ENCODE measurements around the gene SIRT7. TPM values are rescaled to one million over a fixed set of nuclear protein-coding genes. Genes with fewer than 3 reads are reported as not detected.
"Not testable (repeated sequence)": the region's sequence is repeated elsewhere in the genome, so short reads cannot be mapped to it uniquely, and the experiment has no call there.

Gene SIRT7
- polyA plus RNA-seq, 4 donors = 25.9 to 129 (median 60.4) TPM

DNA sequence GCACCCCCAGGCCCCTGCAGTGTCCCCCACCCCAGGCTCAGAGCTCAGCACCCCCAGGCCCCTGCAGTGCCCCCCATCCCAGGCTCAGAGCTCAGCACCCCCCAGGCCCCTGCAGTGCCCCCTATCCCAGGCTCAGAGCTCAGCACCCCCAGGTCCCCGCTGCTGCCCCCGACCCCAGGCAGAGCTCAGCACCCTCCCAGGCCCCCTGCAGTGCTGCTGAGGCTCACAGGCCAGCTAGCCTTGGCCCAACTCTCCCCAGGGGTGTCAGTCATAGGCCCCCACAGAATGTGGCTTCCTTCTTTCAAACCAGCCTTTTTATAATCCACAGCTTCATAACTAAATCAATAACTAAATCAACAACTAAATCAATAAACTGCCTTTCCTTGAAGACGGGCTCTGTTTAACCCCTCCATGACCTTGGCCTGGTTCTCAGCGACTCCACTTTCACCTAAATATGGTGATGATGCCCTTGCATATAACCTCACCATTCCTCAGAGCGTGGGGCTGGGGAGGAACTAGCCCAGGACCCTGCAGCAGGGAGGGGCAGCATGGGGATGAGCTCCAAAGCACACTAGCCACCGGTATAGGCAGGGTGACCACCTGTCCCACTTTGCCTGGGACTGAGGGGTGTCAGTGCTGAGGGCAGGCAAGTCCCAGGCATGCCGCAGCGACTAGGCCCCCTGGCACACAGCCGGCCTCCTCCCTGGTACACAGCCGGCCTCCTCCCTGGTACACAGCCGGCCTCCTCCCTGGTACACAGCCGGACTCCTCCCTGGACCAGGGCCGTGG is 38.0 kb upstream of the SIRT7 start:
- no peak for DNase-seq
- H3K9me3 ChIP-seq (ENCODE audit: control insufficient read depth in 2 of 2, insufficient read depth in 1 of 2, low read depth in 1 of 2, low read length in 1 of 2) = no peaks in the 10 kb centered on the region
- FAIRE-seq = no peak

DNA sequence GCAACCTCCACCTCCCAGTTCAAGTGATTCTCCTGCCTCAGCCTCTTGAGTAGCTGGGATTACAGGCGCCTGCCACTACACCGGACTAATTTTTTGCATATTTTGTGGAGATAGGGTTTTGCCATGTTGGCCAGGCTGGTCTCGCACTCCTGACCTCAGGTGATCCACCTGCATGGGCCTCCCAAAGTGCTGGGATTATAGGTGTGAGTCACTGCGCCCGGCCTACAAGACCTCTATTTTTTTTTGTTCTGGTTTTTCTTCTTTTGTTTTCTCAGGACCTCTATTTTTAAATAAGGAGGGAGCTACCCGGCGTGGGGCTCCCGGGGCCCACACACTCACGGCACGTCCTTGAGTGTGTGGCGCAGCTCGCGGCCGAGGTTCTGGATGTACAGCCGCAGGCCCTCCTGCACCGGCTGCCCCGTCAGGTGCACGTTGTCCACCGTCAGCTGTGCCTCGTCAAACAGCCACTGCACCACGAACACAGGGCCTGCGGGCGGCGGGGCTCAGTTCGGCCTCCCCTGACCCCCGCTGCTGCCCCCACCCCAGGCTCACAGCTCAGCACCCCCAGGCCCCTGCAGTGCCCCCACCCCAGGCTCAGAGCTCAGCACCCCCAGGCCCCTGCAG is 37.2 kb upstream of the SIRT7 start:
- H3K27ac ChIP-seq (ENCODE audit: low read depth in 1 of 3, low read length in 2 of 3) = no peak overlapping the region
- DNase-seq = no peak
- peaks cover 2 to 27% (median 6%) of the 10 kb centered on the region in 3 donors for H3K27me3 ChIP-seq (ENCODE audit: control insufficient read depth in 3 of 3, insufficient read depth in 3 of 3, low read length in 3 of 3)
- 90 to 95% (median 95%) methylated on average over 25 to 26 of the region's 26 CpGs for WGBS, 3 donors
- H3K9me3 ChIP-seq (ENCODE audit: control insufficient read depth in 2 of 2, insufficient read depth in 1 of 2, low read depth in 1 of 2, low read length in 1 of 2) = no peaks in the 10 kb centered on the region
- no peak for FAIRE-seq
- H3K4me1 ChIP-seq (ENCODE audit: control insufficient read depth in 3 of 3, insufficient read depth in 2 of 3, low read depth in 1 of 3, low read length in 2 of 3) = no peaks in the 10 kb centered on the region
- no peak overlapping the region for H3K4me3 ChIP-seq (ENCODE audit: low read depth in 1 of 3, low read length in 3 of 3)
- peaks cover 0 to 4% (median 0%) of the 10 kb centered on the region in 3 donors for H3K36me3 ChIP-seq (ENCODE audit: control insufficient read depth in 3 of 3, insufficient read depth in 2 of 3, low read depth in 1 of 3, low read length in 3 of 3)

More for the DNA sequence above, 38.0 kb upstream of the SIRT7 start:
- 81 to 86% (median 85%) methylated on average over 12 to 13 of the region's 13 CpGs for whole genome bisulfite sequencing, 3 donors
- H3K27me3 ChIP-seq (ENCODE audit: control insufficient read depth in 3 of 3, insufficient read depth in 3 of 3, low read length in 3 of 3) = peaks cover 6 to 32% (median 9%) of the 10 kb centered on the region in 3 donors
- no peak overlapping the region for H3K27ac ChIP-seq (ENCODE audit: low read depth in 1 of 3, low read length in 2 of 3)
- peaks cover 0 to 4% (median 0%) of the 10 kb centered on the region in 3 donors for H3K36me3 ChIP-seq (ENCODE audit: control insufficient read depth in 3 of 3, insufficient read depth in 2 of 3, low read depth in 1 of 3, low read length in 3 of 3)
- H3K4me1 ChIP-seq (ENCODE audit: control insufficient read depth in 3 of 3, insufficient read depth in 2 of 3, low read depth in 1 of 3, low read length in 2 of 3) = no peaks in the 10 kb centered on the region
- no peak overlapping the region for H3K4me3 ChIP-seq (ENCODE audit: low read depth in 1 of 3, low read length in 3 of 3)

DNA sequence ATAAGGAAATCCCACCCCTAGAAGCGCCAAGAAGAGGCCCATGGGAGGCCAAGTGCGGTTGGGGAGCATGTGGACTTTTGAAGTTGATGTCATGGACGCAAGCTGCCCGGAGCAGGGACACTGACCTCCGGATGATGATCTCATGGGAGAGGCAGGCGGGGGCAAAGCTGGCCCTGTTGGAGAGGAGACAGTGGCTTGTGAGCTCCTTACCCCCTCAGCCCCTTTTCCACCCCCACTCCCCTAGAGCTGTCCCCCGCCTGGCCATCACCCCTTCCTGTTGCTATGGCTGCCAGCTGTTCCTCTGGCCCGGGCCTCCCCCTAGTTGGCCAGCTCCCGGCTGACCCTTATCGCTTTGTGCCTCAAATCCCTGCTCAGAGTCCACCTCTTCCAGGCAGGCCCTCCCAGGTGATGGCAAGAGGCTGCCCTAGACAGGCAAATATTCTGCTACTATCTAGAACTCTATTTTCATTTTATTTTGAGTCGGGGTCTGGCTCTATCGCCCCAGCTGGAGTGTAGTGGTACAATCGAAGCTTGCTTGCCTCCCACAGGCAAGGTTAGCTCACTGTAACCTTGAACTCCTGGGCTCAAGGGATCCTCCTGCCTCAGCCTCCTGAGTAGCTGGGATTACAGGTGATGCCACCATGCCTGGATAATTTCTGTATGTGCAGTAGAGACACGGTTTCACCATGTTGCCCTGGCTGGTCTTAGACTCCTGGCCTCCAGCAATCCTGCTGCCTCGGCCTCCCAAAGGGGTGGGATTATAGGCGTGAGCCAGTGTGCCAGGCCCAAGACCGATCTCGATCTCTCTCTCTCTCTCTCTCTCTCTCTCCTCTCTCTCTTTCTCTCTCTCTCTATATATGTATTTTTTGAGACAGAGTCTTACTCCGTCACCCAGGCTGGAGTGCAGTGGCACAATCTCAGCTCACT is 36.4 kb upstream of the SIRT7 start:
- no peak for FAIRE-seq
- no peaks in the 10 kb centered on the region for H3K9me3 ChIP-seq (ENCODE audit: control insufficient read depth in 2 of 2, insufficient read depth in 1 of 2, low read depth in 1 of 2, low read length in 1 of 2)
- no peaks in the 10 kb centered on the region for H3K4me1 ChIP-seq (ENCODE audit: control insufficient read depth in 3 of 3, insufficient read depth in 2 of 3, low read depth in 1 of 3, low read length in 2 of 3)
- no peak overlapping the region for H3K4me3 ChIP-seq (ENCODE audit: low read depth in 1 of 3, low read length in 3 of 3)
- H3K27me3 ChIP-seq (ENCODE audit: control insufficient read depth in 3 of 3, insufficient read depth in 3 of 3, low read length in 3 of 3) = peaks cover 2 to 24% (median 6%) of the 10 kb centered on the region in 3 donors
- H3K36me3 ChIP-seq (ENCODE audit: control insufficient read depth in 3 of 3, insufficient read depth in 2 of 3, low read depth in 1 of 3, low read length in 3 of 3) = peaks cover 0 to 4% (median 0%) of the 10 kb centered on the region in 3 donors
- DNase-seq = no peak
- no peak overlapping the region for H3K27ac ChIP-seq (ENCODE audit: low read depth in 1 of 3, low read length in 2 of 3)
- WGBS, 3 donors = 84 to 87% (median 87%) methylated on average over 19 of the region's 19 CpGs

DNA sequence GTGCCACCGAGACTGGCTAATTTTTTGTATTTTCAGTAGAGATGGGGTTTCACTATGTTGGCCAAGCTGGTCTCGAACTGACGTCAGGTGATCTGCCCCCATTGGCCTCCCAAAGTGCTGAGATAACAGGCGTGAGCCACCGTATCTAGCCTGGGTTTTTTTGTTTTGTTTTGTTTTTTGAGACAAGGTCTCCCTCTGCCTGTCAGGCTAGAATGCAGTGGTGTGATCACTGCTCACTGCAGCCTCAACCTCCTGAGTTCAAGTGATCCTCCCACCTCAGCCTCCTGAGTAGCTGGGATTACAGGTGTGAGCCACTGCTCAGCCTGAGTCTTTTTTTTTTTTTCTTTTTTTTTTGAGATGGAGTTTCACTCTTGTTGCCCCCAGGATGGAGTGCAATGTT is 35.5 kb upstream of the SIRT7 start:
- FAIRE-seq = not testable (repeated sequence)
- H3K27me3 ChIP-seq (ENCODE audit: control insufficient read depth in 3 of 3, insufficient read depth in 3 of 3, low read length in 3 of 3) = peaks cover under 1 to 14% (median 2%) of the 10 kb centered on the region in 3 donors
- 61 to 77% (median 67%) methylated on average over 5 of the region's 5 CpGs for WGBS, 3 donors

DNA sequence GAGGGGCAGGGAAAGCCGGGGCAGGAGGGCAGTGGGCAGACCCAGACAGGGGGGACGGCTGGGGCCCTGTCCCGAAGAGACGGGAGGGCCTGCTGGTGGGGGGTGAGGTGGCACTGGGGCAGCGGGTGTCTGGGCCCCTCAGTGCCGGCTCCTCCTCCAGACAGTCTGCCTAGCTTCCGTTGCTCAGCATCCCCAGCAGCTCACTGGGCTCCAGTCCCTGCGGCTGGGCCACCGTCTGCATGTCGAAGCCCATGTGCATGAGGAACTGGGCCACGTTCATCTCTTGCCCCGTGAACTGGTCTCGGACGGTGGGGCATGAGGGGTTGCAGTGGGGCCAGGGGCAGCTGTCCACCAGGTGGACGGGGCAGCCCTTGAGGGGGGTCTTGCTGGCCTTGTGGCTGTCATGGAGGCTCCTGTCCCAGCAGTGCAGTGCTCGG is 34.8 kb upstream of the SIRT7 start:
- Histone ChIP-seq H3K9me3 (ENCODE audit: control insufficient read depth in 2 of 2, insufficient read depth in 1 of 2, low read depth in 1 of 2, low read length in 1 of 2) (no peaks in the 10 kb centered on the region), H3K4me1 (ENCODE audit: control insufficient read depth in 3 of 3, insufficient read depth in 2 of 3, low read depth in 1 of 3, low read length in 2 of 3) (no peaks in the 10 kb centered on the region), H3K36me3 (ENCODE audit: control insufficient read depth in 3 of 3, insufficient read depth in 2 of 3, low read depth in 1 of 3, low read length in 3 of 3) (peaks cover 0 to 4% (median 0%) of the 10 kb centered on the region in 3 donors), H3K27ac (ENCODE audit: low read depth in 1 of 3, low read length in 2 of 3) (no peak overlapping the region), H3K27me3 (ENCODE audit: control insufficient read depth in 3 of 3, insufficient read depth in 3 of 3, low read length in 3 of 3) (peaks cover 0 to 8% (median 2%) of the 10 kb centered on the region in 3 donors), H3K4me3 (ENCODE audit: low read depth in 1 of 3, low read length in 3 of 3) (no peak overlapping the region)
- DNase-seq (no peak), FAIRE-seq (no peak)
- 74 to 88% (median 87%) methylated on average over 13 to 16 of the region's 16 CpGs for WGBS, 3 donors

More for the DNA sequence above, 35.5 kb upstream of the SIRT7 start:
- not testable (repeated sequence) for DNase-seq; H3K4me1 ChIP-seq (ENCODE audit: control insufficient read depth in 3 of 3, insufficient read depth in 2 of 3, low read depth in 1 of 3, low read length in 2 of 3); H3K36me3 ChIP-seq (ENCODE audit: control insufficient read depth in 3 of 3, insufficient read depth in 2 of 3, low read depth in 1 of 3, low read length in 3 of 3); H3K4me3 ChIP-seq (ENCODE audit: low read depth in 1 of 3, low read length in 3 of 3); H3K9me3 ChIP-seq (ENCODE audit: control insufficient read depth in 2 of 2, insufficient read depth in 1 of 2, low read depth in 1 of 2, low read length in 1 of 2); H3K27ac ChIP-seq (ENCODE audit: low read depth in 1 of 3, low read length in 2 of 3)

DNA sequence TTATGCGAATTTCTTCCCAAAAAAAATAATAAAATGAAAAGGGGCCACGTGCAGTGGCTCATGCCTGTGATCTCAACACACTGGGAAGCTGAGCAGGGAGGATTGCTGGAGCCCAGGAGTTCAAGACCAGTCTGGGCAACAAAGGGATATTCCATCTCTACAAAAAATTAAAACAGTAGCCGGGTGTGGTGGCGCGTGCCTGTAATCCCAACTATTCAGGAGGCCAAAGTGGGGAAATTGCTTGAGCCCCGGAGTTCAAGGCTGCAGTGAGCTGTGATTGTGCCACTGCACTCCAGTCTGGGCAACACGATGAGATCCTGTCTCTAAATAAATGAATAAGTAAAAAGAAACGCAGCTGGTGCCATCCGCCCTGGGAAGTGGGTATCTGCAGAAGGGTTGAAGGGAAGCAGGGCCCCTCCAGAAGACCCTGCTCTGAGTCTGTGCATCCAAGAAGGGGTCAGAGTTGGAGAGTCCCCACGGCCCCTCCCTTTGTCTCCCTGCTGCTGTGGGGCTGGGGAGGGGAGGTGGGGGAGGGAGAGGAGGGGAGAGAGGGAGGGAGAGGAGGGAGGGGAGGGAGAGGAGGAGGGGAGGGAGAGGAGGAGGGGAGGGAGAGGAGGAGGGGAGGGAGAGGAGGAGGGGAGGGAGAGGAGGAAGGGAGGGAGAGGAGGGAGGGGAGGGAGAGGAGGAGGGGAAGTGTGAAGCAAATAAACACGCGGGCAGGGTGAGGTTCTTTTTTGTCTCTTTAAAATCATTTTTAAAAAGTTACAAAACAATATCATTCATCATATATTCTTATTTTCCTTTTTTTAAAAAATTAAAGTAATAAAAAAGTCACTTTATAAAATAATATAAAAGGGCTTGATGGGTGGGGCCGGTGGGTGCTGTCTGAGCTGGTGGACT is 34.1 kb upstream of the SIRT7 start:
- 53 to 58% (median 54%) methylated on average over 12 to 13 of the region's 13 CpGs for WGBS, 3 donors
- Histone ChIP-seq H3K4me3 (ENCODE audit: low read depth in 1 of 3, low read length in 3 of 3) (no peak overlapping the region), H3K36me3 (ENCODE audit: control insufficient read depth in 3 of 3, insufficient read depth in 2 of 3, low read depth in 1 of 3, low read length in 3 of 3) (peaks cover 0 to 4% (median 0%) of the 10 kb centered on the region in 3 donors), H3K4me1 (ENCODE audit: control insufficient read depth in 3 of 3, insufficient read depth in 2 of 3, low read depth in 1 of 3, low read length in 2 of 3) (no peaks in the 10 kb centered on the region), H3K27me3 (ENCODE audit: control insufficient read depth in 3 of 3, insufficient read depth in 3 of 3, low read length in 3 of 3) (peaks cover 0 to 2% (median 0%) of the 10 kb centered on the region in 3 donors), H3K27ac (ENCODE audit: low read depth in 1 of 3, low read length in 2 of 3) (no peak overlapping the region), H3K9me3 (ENCODE audit: control insufficient read depth in 2 of 2, insufficient read depth in 1 of 2, low read depth in 1 of 2, low read length in 1 of 2) (no peaks in the 10 kb centered on the region)
- DNase-seq = no peak
- FAIRE-seq = no peak

DNA sequence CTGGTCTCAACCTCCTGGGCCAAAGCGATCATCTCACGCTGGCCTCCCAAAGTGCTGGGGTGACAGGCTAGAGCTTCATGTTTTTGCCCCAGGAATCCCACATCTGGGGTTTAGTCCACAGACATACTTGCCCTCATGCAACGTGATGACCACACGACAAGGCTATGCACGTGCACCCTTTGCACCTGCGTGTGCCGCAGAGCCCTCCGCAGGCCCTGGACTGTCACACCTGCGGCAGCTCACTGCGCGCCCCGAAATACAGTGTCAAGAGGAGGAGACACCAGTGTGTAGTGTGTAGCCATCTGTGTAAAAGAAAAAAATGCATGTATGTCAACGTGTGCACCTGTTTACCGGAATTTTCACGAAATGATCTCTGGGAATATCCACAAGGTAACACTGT is 32.5 kb upstream of the SIRT7 start:
- FAIRE-seq = no peak
- H3K27me3 ChIP-seq (ENCODE audit: control insufficient read depth in 3 of 3, insufficient read depth in 3 of 3, low read length in 3 of 3) = no peaks in the 10 kb centered on the region
- WGBS, 3 donors = 85 to 86% (median 85%) methylated on average over 15 of the region's 15 CpGs
- no peak overlapping the region for H3K27ac ChIP-seq (ENCODE audit: low read depth in 1 of 3, low read length in 2 of 3)
- H3K4me3 ChIP-seq (ENCODE audit: low read depth in 1 of 3, low read length in 3 of 3) = no peak overlapping the region
- H3K36me3 ChIP-seq (ENCODE audit: control insufficient read depth in 3 of 3, insufficient read depth in 2 of 3, low read depth in 1 of 3, low read length in 3 of 3) = peaks cover 0 to 4% (median 0%) of the 10 kb centered on the region in 3 donors
- no peak for DNase-seq
- no peaks in the 10 kb centered on the region for H3K9me3 ChIP-seq (ENCODE audit: control insufficient read depth in 2 of 2, insufficient read depth in 1 of 2, low read depth in 1 of 2, low read length in 1 of 2)
- H3K4me1 ChIP-seq (ENCODE audit: control insufficient read depth in 3 of 3, insufficient read depth in 2 of 3, low read depth in 1 of 3, low read length in 2 of 3) = no peaks in the 10 kb centered on the region

Data from small intestine (tissue), 7 donors.